ENCODE results near the gene JARID2. TPM values are rescaled to one million over a fixed set of nuclear protein-coding genes. Genes with fewer than 3 reads are reported as not detected.

The JARID2 gene
- total and polyA plus RNA-seq, 9 of the 15 experiments (the other 6 are each of a cell fraction or from before 2014, with no cell fraction given): 5.0 to 29.0 (median 15.6) TPM

GRCh38 chr6:15376900-15377487 lies 131.1 kb downstream of the JARID2 start (continued):
- TF ChIP-seq RFX1 (IDR thresholded peaks at IDR 0.05): no peak
- TF ChIP-seq CREBBP (IDR thresholded peaks at IDR 0.05; ENCODE audit: low read depth, low read length): no peak
- TF ChIP-seq NR3C1 (CRISPR knock-in tag; IDR thresholded peaks at IDR 0.05): no peak
- no peak for TF ChIP-seq ZNF77 (CRISPR knock-in tag; IDR thresholded peaks at IDR 0.05)
- TF ChIP-seq ZNF408 (CRISPR knock-in tag; IDR thresholded peaks at IDR 0.05; ENCODE audit: low read depth): no peak
- TF ChIP-seq ZNF764 (CRISPR knock-in tag; IDR thresholded peaks at IDR 0.05; ENCODE audit: low read depth): no peak
- no peak for TF ChIP-seq ZNF79 (CRISPR knock-in tag; IDR thresholded peaks at IDR 0.05; ENCODE audit: low read depth)
- TF ChIP-seq E2F5 (CRISPR knock-in tag; IDR thresholded peaks at IDR 0.05): no peak
- TF ChIP-seq ZNF347 (CRISPR knock-in tag; IDR thresholded peaks at IDR 0.05; ENCODE audit: low read depth): no peak
- no peak for TF ChIP-seq ZBTB43 (CRISPR knock-in tag; IDR thresholded peaks at IDR 0.05)

Measured in K562 (cell line).